Measurements from ENCODE around the gene RBP5. TPM values are rescaled to one million over a fixed set of nuclear protein-coding genes. Genes with fewer than 3 reads are reported as not detected.

Gene RBP5
- total and polyA plus RNA-seq, 10 of the 15 experiments (the other 5 are each of a cell fraction or from before 2014, with no cell fraction given) = 0.11 to 1.1 (median 0.31) TPM; not detected in 4

DNA sequence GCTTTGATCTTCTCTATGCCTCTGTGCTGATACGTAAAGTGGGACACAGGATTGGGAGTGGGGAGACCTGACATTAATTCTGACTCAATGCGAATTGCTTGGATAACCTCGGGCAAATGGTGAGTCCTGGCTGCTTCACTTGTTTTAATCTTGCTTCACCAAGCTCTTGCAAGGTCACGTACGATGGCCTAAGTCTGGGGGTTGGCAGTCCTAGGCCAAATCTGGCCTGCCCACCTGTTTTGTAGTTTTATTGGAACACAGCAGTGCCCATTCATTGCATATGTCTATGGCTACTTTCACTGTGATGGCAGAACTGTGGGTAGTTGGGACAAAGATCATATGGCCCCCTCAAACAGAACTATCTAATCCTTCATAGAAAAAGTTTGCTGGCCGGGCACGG lies 14.9 kb upstream of the RBP5 start (continued):
- TF ChIP-seq, protein P1, sequence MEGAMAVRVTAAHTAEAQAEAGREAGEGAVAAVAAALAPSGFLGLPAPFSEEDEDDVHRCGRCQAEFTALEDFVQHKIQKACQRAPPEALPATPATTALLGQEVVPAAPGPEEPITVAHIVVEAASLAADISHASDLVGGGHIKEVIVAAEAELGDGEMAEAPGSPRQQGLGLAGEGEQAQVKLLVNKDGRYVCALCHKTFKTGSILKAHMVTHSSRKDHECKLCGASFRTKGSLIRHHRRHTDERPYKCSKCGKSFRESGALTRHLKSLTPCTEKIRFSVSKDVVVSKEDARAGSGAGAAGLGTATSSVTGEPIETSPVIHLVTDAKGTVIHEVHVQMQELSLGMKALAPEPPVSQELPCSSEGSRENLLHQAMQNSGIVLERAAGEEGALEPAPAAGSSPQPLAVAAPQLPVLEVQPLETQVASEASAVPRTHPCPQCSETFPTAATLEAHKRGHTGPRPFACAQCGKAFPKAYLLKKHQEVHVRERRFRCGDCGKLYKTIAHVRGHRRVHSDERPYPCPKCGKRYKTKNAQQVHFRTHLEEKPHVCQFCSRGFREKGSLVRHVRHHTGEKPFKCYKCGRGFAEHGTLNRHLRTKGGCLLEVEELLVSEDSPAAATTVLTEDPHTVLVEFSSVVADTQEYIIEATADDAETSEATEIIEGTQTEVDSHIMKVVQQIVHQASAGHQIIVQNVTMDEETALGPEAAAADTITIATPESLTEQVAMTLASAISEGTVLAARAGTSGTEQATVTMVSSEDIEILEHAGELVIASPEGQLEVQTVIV (IDR thresholded peaks at IDR 0.05; ENCODE audit: borderline replicate concordance, partially characterized antibody) = no peak
- TF ChIP-seq FOXK2 (IDR thresholded peaks at IDR 0.05) = no peak
- no peak for TF ChIP-seq CBX3 (IDR thresholded peaks at IDR 0.05; ENCODE audit: borderline replicate concordance, low read depth)
- TF ChIP-seq TCF12 (IDR thresholded peaks at IDR 0.05; ENCODE audit: low read depth, low read length) = no peak
- no peak for TF ChIP-seq ESRRA (IDR thresholded peaks at IDR 0.05; ENCODE audit: low read length)
- TF ChIP-seq POLR2A (IDR thresholded peaks at IDR 0.05; ENCODE audit: low read depth, low read length) = no peak
- no peak for TF ChIP-seq EP300 (IDR thresholded peaks at IDR 0.05; ENCODE audit: borderline replicate concordance in 1 of 2, control insufficient read depth in 1 of 2, low read depth in 2 of 2, low read length in 2 of 2)
- no peak for TF ChIP-seq CBX5 (IDR thresholded peaks at IDR 0.05; ENCODE audit: low read depth)

GRCh38 chr12:7142809-7143465 lies 14.2 kb upstream of the RBP5 start:
- ChIA-PET RAD21 (ENCODE audit: unreplicated experiment) (no interaction called here), CTCF (interaction anchor here (0.9 to 6.1 kb wide), 5 partner anchors 10 to 51 kb away, joined by 3 to 44 read pairs (median 3); no protein-coding TSS in a partner anchor), POLR2A (interaction anchor here (0.7 kb wide), 1 partner anchor 52 kb away, joined by 4 read pairs; no protein-coding TSS in a partner anchor), SMC1A (ENCODE audit: uncharacterized antibody, unreplicated experiment) (no interaction called here)
- H3K4me2 ChIP-seq (ENCODE audit: control insufficient read depth, insufficient read depth) = no peak overlapping the region
- no peaks in the 10 kb centered on the region for H3K27me3 ChIP-seq (replicated peaks in 1 of 2; ENCODE audit: control insufficient read depth in 2 of 2, insufficient read depth in 2 of 2, low read length in 1 of 2)
- 98% methylated on average over 16 of the region's 18 CpGs for WGBS (ENCODE audit: insufficient coverage, insufficient replicate concordance, low lambda C conversion rate, missing lambda C conversion rate)
- no peaks in the 10 kb centered on the region for H3K4me1 ChIP-seq (ENCODE audit: control insufficient read depth, insufficient read depth, low read length)
- ATAC-seq (no peak), FAIRE-seq (no peak), DNase-seq (ENCODE audit: low read depth, low spot score) (no peak)
- no peak overlapping the region for H3K4me3 ChIP-seq
- peaks cover 0 to 12% of the 10 kb centered on the region in 2 experiments for H3K36me3 ChIP-seq (ENCODE audit: control insufficient read depth in 2 of 2, insufficient read depth in 2 of 2, low read length in 1 of 2)
- no peaks in the 10 kb centered on the region; the same call in 1 of the 2 replicates for H4K20me1 ChIP-seq (ENCODE audit: control insufficient read depth, insufficient read depth)
- in situ Hi-C loops (cut with MboI) = no loop called here
- H2AFZ ChIP-seq (ENCODE audit: control insufficient read depth, low read depth, low read length) = no peak overlapping the region
- no peak overlapping the region for H3K27ac ChIP-seq (ENCODE audit: control insufficient read depth, insufficient read depth)
- no peak overlapping the region for H3K9ac ChIP-seq (ENCODE audit: control insufficient read depth, insufficient read depth, low read length)
- H3K9me3 ChIP-seq (replicated peaks; ENCODE audit: control insufficient read depth, insufficient read depth, low read length) = no peaks in the 10 kb centered on the region; the same call in 2 of the 3 replicates
- intact Hi-C loops (cut with micrococcal nuclease; ENCODE audit: unreplicated experiment) = loop anchor here (2.0 to 5.0 kb wide), 3 partner anchors 46 to 494 kb away; partner anchors contain the start of gene PEX5
- no TSS peak for BruUV-seq (replicated peaks)
- no peaks in the 10 kb centered on the region for H3K79me2 ChIP-seq (ENCODE audit: control insufficient read depth, insufficient read depth, low read length)
- no peak for TF ChIP-seq SMARCA5 (IDR thresholded peaks at IDR 0.05)
- TF ChIP-seq NFIC (IDR thresholded peaks at IDR 0.05; ENCODE audit: low read depth, low read length) = no peak
- TF ChIP-seq GATAD2B (conservative IDR thresholded peaks at IDR 0.05; ENCODE audit: low read depth) = no peak
- no peak for TF ChIP-seq MXI1 (IDR thresholded peaks at IDR 0.05; ENCODE audit: low read depth, low read length)
- TF ChIP-seq FOS (IDR thresholded peaks at IDR 0.05; ENCODE audit: borderline replicate concordance, extremely low read depth, insufficient read length) = no peak
- TF ChIP-seq MLLT1 (IDR thresholded peaks at IDR 0.05) = no peak
- TF ChIP-seq CTCF (IDR thresholded peaks at IDR 0.05 in 2 of 3, conservative IDR thresholded peaks at IDR 0.05 in 1 of 3; ENCODE audit: control insufficient read depth in 2 of 3, extremely low read depth in 1 of 3, insufficient read depth in 1 of 3, low read depth in 3 of 3, low read length in 3 of 3) = no peak
- TF ChIP-seq BCL11A (IDR thresholded peaks at IDR 0.05; ENCODE audit: low read depth, low read length) = no peak
- no peak for TF ChIP-seq SUPT20H (IDR thresholded peaks at IDR 0.05; ENCODE audit: borderline replicate concordance, control insufficient read depth, low read depth, low read length)
- TF ChIP-seq HDAC2 (IDR thresholded peaks at IDR 0.05) = no peak
